AG09319 (cell line): ENCODE results near the gene ECSIT.
"Not testable (repeated sequence)": the region's sequence is repeated elsewhere in the genome, so short reads cannot be mapped to it uniquely, and the experiment has no call there.

Experiments
- DNase-seq: peaks from one replicate; pipeline ENCODE4 v3.0.0-alpha.2; 2010; ENCODE audit warnings: low read depth; ENCODE audit errors: extremely low read depth
- CTCF ChIP-seq: IDR thresholded peaks from 2 replicates; pipeline ENCODE4 v1.5.1; 2011; ENCODE audit warnings: low read depth, mild to moderate bottlenecking, inconsistent platforms, low read length, moderate library complexity

ECSIT gene

GRCh38 chr19:11464333-11465265 lies 64.3 kb downstream of the ECSIT start:
- no peak for DNase-seq
- no peak for TF ChIP-seq CTCF

- no peak for TF ChIP-seq CTCF
- DNase-seq = no peak
Observed at GRCh38 chr19:11463391-11463790, 65.5 kb downstream of the ECSIT start.

- DNase-seq = no peak
- no peak for TF ChIP-seq CTCF
Observed at GRCh38 chr19:11461453-11461852, 67.5 kb downstream of the ECSIT start.

DNA sequence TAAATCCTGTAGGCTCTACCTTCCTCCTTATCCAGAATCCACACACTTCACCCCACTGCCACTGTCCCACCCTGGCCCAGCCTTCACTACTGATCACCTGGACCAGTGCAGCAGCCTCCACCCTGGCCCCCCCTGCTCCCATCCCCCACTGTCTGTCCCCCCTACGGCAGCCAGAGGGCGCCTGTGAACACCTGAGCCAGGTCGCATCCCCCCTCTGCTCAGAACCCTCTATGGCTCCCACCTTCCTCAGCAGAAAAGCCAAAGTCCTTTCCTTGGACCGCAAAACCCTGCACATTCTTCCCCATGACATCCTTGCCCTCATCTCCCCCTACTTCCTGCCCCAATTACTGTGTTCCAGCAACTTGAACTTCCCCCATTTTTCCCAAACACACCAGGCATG lies 68.7 kb downstream of the ECSIT start:
- DNase-seq = no peak
- TF ChIP-seq CTCF = peak; percentile 16

DNA sequence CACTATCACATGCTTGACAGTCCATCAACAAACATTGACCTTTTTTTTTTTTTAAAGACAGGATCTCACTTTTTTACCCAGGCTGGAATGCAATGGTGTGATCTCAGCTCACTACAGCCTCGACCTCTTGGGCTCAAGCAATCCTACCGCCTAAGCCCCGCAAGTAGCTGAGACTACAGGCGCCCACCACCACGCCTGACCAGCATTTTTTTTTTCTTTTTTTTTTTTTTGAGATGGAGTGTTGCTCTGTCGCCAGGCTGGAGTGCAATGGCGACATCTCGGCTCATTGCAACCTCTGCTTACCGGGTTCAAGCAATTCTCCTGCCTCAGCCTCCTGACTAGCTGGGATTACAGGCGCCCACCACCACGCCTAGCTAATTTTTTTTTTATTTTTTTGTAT lies 70.0 kb downstream of the ECSIT start:
- DNase-seq = not testable (repeated sequence)

DNA sequence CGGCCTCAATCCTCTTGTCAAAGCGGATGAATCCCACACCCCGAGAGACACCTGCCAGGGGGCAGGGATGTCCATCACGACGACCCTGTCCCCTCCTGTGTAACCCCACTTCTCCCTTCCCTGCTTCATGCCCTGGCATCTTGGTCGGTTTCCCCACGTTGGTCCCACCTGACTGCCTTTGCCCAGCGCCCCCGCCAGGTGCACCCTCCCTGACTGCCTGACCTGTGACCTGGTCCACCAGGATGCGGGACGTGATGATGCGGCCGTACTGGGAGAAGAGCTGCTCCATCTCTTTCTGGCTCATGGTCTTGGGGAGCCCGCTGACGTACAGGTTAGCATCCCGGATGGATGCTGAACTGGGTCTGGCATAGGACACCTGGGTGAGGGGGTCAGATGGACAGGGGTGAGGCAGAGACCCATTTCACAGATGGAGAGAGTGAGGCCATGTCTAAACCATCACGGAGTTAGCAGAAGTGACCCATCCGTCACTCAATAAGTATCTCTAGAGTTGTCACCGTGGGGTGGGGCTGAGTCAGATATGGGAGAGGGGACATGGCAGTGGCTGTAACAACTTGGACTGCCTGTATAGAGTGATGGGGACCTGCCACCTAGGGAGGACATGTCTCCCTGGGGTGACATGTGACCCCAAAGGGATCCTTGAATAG lies 70.6 kb downstream of the ECSIT start:
- no peak for TF ChIP-seq CTCF
- DNase-seq = no peak

GRCh38 chr19:11457831-11458230 lies 71.1 kb downstream of the ECSIT start:
- TF ChIP-seq CTCF = no peak
- no peak for DNase-seq

DNA sequence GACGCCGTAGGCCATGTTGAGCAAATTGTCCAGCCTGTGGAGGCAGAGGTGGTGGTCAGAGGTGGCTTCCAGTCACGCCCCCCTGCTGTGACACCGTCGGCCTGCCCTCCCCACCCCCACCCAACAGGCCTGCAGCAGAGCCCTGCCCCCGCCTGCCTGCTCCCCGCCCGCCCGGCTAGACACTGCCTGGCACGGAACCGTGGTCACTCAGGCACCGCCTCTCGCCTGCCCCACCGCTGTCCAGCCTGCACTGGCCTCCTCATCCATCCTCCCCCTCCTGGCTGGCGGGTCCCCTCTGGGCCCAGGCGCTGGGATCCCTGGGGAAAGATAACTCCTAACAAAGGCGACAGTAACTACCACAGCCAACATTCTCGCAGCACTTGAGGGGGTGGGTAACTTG lies 71.8 kb downstream of the ECSIT start:
- no peak for TF ChIP-seq CTCF
- DNase-seq = no peak
